Keratinocyte (primary cell): ENCODE data around the gene KRT78.

Source experiments
- EZH2 ChIP-seq: IDR thresholded peaks from one replicate; pipeline ENCODE4 v1.6.1; 2012; ENCODE audit warnings: inconsistent platforms, mild to moderate bottlenecking, low read length, moderate library complexity
- TF ChIP-seq, protein P1 (sequence below), 3 experiments: IDR thresholded peaks in 1 of 3; conservative IDR thresholded peaks in 1 of 3; optimal IDR thresholded peaks in 1 of 3; 2 replicates in 2 of 3; 3 replicates in 1 of 3; pipeline versions ENCODE3 to v1.5.1; 2011; ENCODE audit warnings: low read length in 3 of 3, mild to moderate bottlenecking in 3 of 3, moderate library complexity in 2 of 3, control low read depth in 1 of 3, inconsistent platforms in 1 of 3; ENCODE audit not compliant: insufficient read depth in 2 of 3; ENCODE audit errors: extremely low read depth in 1 of 3

DNA sequence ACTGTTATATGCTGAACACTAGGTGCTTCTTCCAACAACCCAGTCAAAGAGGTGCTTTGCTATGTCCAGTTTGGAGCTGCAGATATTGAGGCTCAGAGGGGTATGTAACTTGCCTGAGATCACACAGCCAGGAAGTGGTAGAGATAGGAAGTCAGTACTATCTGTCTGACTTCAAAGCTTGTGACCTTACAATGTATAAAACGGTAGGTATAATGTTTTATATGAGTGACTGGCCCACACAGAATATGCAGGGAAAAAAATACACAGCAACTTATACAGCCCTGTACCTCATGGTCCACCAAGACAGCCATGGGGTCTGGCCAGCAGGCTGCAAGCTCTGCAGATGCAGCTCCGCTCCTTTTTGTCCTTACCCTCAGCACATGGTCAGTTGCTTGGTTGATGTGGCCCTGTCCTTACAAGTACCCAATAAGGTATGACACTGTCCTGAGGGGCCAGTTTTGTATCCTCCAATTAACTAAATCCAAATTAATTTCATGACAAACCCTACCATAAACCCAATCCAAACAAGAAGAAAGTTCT, 31.0 kb downstream of the KRT78 start:
- TF ChIP-seq, protein P1, sequence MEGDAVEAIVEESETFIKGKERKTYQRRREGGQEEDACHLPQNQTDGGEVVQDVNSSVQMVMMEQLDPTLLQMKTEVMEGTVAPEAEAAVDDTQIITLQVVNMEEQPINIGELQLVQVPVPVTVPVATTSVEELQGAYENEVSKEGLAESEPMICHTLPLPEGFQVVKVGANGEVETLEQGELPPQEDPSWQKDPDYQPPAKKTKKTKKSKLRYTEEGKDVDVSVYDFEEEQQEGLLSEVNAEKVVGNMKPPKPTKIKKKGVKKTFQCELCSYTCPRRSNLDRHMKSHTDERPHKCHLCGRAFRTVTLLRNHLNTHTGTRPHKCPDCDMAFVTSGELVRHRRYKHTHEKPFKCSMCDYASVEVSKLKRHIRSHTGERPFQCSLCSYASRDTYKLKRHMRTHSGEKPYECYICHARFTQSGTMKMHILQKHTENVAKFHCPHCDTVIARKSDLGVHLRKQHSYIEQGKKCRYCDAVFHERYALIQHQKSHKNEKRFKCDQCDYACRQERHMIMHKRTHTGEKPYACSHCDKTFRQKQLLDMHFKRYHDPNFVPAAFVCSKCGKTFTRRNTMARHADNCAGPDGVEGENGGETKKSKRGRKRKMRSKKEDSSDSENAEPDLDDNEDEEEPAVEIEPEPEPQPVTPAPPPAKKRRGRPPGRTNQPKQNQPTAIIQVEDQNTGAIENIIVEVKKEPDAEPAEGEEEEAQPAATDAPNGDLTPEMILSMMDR (optimal IDR thresholded peaks at IDR 0.05 in 1 of 3, IDR thresholded peaks at IDR 0.05 in 1 of 3, conservative IDR thresholded peaks at IDR 0.05 in 1 of 3; ENCODE audit: extremely low read depth in 1 of 3, insufficient read depth in 2 of 3, low read length in 3 of 3), result no peak
- TF ChIP-seq EZH2, result no peak
